Measurements from ENCODE around the gene ROBO2. TPM values are rescaled to one million over a fixed set of nuclear protein-coding genes. Genes with fewer than 3 reads are reported as not detected.
A peak's percentile ranks its signal among the peaks of the same experiment; 100 is the strongest.

ROBO2 gene
- polyA plus RNA-seq, 1 of the 3 experiments (the other 2 are of a cell fraction): not detected

DNA sequence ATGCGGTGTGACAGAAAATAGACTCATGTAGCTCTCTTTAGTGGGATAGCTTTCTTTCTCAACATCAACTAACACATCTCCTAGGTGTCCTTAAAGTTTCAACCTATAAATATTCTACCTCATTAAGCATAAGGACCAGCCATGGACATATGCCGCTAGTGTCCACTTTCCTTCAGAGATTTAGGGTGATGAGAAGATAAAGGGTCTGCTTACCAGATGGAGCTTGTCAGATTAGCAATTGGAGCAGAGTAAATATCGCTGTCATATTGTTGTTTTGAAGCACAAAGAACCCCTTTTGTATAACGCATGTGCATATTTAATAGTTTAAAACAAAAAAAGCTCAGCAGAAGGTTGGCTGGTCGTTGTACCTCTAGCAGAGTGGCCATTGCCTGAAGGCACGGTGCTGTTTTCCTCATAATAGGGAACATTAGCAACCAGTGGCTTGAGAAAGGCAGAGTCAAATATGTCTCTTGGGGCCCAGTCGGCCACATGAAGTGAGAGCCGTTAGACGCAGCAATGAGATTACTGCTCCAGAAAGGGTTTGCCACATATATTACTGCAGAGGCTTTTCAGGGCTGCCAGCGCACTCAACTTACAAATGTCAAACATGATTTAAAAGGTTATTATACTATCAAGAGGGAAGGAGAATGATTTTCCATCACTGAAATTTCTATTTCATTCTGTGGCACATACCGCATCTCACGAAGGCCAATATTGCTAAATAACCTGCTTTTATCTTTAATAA lies 264.2 kb downstream of the ROBO2 start:
- CTCF ChIA-PET: interaction anchor here (7.9 kb wide), 1 partner anchor 16 kb away, joined by 36 read pairs; no protein-coding TSS in a partner anchor
- H3K36me3 ChIP-seq (replicated peaks in 1 of 2; ENCODE audit: control insufficient read depth in 1 of 2, insufficient read depth in 2 of 2, low read length in 1 of 2): no peaks in the 10 kb centered on the region
- WGBS (ENCODE audit: low lambda C conversion rate): 42% methylated on average over 12 of the region's 12 CpGs

DNA sequence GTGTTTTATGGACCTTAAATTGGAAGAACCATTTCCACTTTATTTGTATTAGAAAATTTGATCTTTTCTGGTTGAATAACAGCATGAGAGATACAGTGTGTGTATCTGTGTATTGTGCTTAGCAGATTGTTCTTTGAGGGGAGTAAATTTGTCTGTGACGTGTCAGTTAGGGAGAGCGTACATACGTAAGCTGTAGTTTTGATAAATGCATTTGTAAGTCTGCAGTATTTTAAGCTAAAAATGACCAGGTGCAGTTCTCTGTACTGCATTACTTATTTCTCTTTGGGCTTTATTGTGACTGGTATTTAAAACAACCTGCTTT lies 264.8 kb downstream of the ROBO2 start:
- no peaks in the 10 kb centered on the region; a peak in 2 of 4 replicates for H3K4me1 ChIP-seq (ENCODE audit: control insufficient read depth in 1 of 2, insufficient read depth in 2 of 2, low read depth in 1 of 2, low read length in 1 of 2)
- H4K20me1 ChIP-seq (ENCODE audit: insufficient read depth): no peaks in the 10 kb centered on the region
- H3K27me3 ChIP-seq (ENCODE audit: insufficient read depth): no peaks in the 10 kb centered on the region
- H3K79me2 ChIP-seq (ENCODE audit: insufficient read depth): no peaks in the 10 kb centered on the region
- peak overlapping the region in 1 of 2 experiments; percentile 62; a peak in 2 of 4 replicates for H3K27ac ChIP-seq (ENCODE audit: low read depth in 2 of 2, low read length in 1 of 2)
- DNase-seq: no peak
- TF ChIP-seq SIN3A (IDR thresholded peaks at IDR 0.05; ENCODE audit: borderline replicate concordance, low read depth, low read length) (no peak), GABPA (IDR thresholded peaks at IDR 0.05; ENCODE audit: low read depth) (no peak), NFIC (IDR thresholded peaks at IDR 0.05; ENCODE audit: borderline replicate concordance) (no peak), TCF12 (IDR thresholded peaks at IDR 0.05) (no peak), RAD21 (IDR thresholded peaks at IDR 0.05; ENCODE audit: low read length) (no peak), SMC3 (IDR thresholded peaks at IDR 0.05; ENCODE audit: low read depth, low read length) (no peak), GATA2 (CRISPR knock-in tag; IDR thresholded peaks at IDR 0.05) (no peak), YY1 (IDR thresholded peaks at IDR 0.05; ENCODE audit: low read depth) (no peak), FOXM1 (IDR thresholded peaks at IDR 0.05; ENCODE audit: low read depth) (no peak)
- TF ChIP-seq, protein P1, sequence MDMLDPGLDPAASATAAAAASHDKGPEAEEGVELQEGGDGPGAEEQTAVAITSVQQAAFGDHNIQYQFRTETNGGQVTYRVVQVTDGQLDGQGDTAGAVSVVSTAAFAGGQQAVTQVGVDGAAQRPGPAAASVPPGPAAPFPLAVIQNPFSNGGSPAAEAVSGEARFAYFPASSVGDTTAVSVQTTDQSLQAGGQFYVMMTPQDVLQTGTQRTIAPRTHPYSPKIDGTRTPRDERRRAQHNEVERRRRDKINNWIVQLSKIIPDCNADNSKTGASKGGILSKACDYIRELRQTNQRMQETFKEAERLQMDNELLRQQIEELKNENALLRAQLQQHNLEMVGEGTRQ (IDR thresholded peaks at IDR 0.05; ENCODE audit: borderline replicate concordance, low read depth, low read length): no peak
- TF ChIP-seq, protein P2, sequence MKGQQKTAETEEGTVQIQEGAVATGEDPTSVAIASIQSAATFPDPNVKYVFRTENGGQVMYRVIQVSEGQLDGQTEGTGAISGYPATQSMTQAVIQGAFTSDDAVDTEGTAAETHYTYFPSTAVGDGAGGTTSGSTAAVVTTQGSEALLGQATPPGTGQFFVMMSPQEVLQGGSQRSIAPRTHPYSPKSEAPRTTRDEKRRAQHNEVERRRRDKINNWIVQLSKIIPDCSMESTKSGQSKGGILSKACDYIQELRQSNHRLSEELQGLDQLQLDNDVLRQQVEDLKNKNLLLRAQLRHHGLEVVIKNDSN (IDR thresholded peaks at IDR 0.05; ENCODE audit: borderline replicate concordance, low read depth): no peak
- TF ChIP-seq, protein P3, sequence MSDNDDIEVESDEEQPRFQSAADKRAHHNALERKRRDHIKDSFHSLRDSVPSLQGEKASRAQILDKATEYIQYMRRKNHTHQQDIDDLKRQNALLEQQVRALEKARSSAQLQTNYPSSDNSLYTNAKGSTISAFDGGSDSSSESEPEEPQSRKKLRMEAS (IDR thresholded peaks at IDR 0.05; ENCODE audit: low read depth): no peak
- TF ChIP-seq, protein P4, sequence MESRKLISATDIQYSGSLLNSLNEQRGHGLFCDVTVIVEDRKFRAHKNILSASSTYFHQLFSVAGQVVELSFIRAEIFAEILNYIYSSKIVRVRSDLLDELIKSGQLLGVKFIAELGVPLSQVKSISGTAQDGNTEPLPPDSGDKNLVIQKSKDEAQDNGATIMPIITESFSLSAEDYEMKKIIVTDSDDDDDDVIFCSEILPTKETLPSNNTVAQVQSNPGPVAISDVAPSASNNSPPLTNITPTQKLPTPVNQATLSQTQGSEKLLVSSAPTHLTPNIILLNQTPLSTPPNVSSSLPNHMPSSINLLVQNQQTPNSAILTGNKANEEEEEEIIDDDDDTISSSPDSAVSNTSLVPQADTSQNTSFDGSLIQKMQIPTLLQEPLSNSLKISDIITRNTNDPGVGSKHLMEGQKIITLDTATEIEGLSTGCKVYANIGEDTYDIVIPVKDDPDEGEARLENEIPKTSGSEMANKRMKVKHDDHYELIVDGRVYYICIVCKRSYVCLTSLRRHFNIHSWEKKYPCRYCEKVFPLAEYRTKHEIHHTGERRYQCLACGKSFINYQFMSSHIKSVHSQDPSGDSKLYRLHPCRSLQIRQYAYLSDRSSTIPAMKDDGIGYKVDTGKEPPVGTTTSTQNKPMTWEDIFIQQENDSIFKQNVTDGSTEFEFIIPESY (IDR thresholded peaks at IDR 0.05; ENCODE audit: borderline replicate concordance, low read depth): no peak
- TF ChIP-seq, protein P5, sequence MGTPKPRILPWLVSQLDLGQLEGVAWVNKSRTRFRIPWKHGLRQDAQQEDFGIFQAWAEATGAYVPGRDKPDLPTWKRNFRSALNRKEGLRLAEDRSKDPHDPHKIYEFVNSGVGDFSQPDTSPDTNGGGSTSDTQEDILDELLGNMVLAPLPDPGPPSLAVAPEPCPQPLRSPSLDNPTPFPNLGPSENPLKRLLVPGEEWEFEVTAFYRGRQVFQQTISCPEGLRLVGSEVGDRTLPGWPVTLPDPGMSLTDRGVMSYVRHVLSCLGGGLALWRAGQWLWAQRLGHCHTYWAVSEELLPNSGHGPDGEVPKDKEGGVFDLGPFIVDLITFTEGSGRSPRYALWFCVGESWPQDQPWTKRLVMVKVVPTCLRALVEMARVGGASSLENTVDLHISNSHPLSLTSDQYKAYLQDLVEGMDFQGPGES (IDR thresholded peaks at IDR 0.05; ENCODE audit: low read depth, low read length): no peak
- H3K9me3 ChIP-seq: no peaks in the 10 kb centered on the region
- POLR2A ChIA-PET: no interaction called here
- no peak overlapping the region for H3K4me3 ChIP-seq (ENCODE audit: low read depth in 2 of 2, low read length in 1 of 2)
- no peak overlapping the region for H2AFZ ChIP-seq (ENCODE audit: low read depth)
- H3F3A ChIP-seq (replicated peaks; ENCODE audit: insufficient read depth): no peaks in the 10 kb centered on the region
- CTCF ChIA-PET: interaction anchor here (7.9 kb wide), 1 partner anchor 15 kb away, joined by 36 read pairs; no protein-coding TSS in a partner anchor
- no peak overlapping the region for H3K4me2 ChIP-seq
- no peaks in the 10 kb centered on the region for H3K9me2 ChIP-seq
- H3K9ac ChIP-seq: no peak overlapping the region
- no peaks in the 10 kb centered on the region for H3K36me3 ChIP-seq (replicated peaks in 1 of 2; ENCODE audit: control insufficient read depth in 1 of 2, insufficient read depth in 2 of 2, low read length in 1 of 2)
- 26% methylated on average over 3 of the region's 3 CpGs for WGBS (ENCODE audit: low lambda C conversion rate)

More for the DNA sequence above, 264.2 kb downstream of the ROBO2 start:
- no peaks in the 10 kb centered on the region for H3K9me3 ChIP-seq
- no peaks in the 10 kb centered on the region for H3F3A ChIP-seq (replicated peaks; ENCODE audit: insufficient read depth)
- H3K4me3 ChIP-seq (ENCODE audit: low read depth in 2 of 2, low read length in 1 of 2): no peak overlapping the region
- TF ChIP-seq FOXM1 (IDR thresholded peaks at IDR 0.05; ENCODE audit: low read depth) (no peak), GABPA (IDR thresholded peaks at IDR 0.05; ENCODE audit: low read depth) (no peak), FOSL2 (IDR thresholded peaks at IDR 0.05; ENCODE audit: borderline replicate concordance, low read depth) (no peak), POLR2AphosphoS5 (IDR thresholded peaks at IDR 0.05; ENCODE audit: low read depth, low read length) (no peak), GATA2 (CRISPR knock-in tag; IDR thresholded peaks at IDR 0.05) (peak; percentile 61; the same call in 1 of the 2 replicates)
- no peak overlapping the region for H3K9ac ChIP-seq
- no peaks in the 10 kb centered on the region for H3K79me2 ChIP-seq (ENCODE audit: insufficient read depth)
- H3K27me3 ChIP-seq (ENCODE audit: insufficient read depth): no peaks in the 10 kb centered on the region
- H4K20me1 ChIP-seq (ENCODE audit: insufficient read depth): no peaks in the 10 kb centered on the region
- H3K27ac ChIP-seq (ENCODE audit: low read depth in 2 of 2, low read length in 1 of 2): peak overlapping the region in 1 of 2 experiments; percentile 62; a peak in 2 of 4 replicates
- no peak for DNase-seq
- H2AFZ ChIP-seq (ENCODE audit: low read depth): no peak overlapping the region
- H3K4me2 ChIP-seq: no peak overlapping the region
- no peaks in the 10 kb centered on the region; a peak in 2 of 4 replicates for H3K4me1 ChIP-seq (ENCODE audit: control insufficient read depth in 1 of 2, insufficient read depth in 2 of 2, low read depth in 1 of 2, low read length in 1 of 2)
- POLR2A ChIA-PET: no interaction called here
- H3K9me2 ChIP-seq: no peaks in the 10 kb centered on the region

Data from SK-N-SH (cell line).